ENCODE data around the gene PNISR. TPM values are rescaled to one million over a fixed set of nuclear protein-coding genes. Genes with fewer than 3 reads are reported as not detected.
A peak's percentile ranks its signal among the peaks of the same experiment; 100 is the strongest.
"Not testable (repeated sequence)": the region's sequence is repeated elsewhere in the genome, so short reads cannot be mapped to it uniquely, and the experiment has no call there.

Gene PNISR, protein sequence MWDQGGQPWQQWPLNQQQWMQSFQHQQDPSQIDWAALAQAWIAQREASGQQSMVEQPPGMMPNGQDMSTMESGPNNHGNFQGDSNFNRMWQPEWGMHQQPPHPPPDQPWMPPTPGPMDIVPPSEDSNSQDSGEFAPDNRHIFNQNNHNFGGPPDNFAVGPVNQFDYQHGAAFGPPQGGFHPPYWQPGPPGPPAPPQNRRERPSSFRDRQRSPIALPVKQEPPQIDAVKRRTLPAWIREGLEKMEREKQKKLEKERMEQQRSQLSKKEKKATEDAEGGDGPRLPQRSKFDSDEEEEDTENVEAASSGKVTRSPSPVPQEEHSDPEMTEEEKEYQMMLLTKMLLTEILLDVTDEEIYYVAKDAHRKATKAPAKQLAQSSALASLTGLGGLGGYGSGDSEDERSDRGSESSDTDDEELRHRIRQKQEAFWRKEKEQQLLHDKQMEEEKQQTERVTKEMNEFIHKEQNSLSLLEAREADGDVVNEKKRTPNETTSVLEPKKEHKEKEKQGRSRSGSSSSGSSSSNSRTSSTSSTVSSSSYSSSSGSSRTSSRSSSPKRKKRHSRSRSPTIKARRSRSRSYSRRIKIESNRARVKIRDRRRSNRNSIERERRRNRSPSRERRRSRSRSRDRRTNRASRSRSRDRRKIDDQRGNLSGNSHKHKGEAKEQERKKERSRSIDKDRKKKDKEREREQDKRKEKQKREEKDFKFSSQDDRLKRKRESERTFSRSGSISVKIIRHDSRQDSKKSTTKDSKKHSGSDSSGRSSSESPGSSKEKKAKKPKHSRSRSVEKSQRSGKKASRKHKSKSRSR
- polyA plus RNA-seq (2013, experiment 1 of 4) = 314 TPM
- polyA plus RNA-seq (2013, experiment 2 of 4) = 316 TPM
- polyA plus RNA-seq (2013, experiment 3 of 4) = 242 TPM
- polyA plus RNA-seq (2013, experiment 4 of 4) = 283 TPM

DNA sequence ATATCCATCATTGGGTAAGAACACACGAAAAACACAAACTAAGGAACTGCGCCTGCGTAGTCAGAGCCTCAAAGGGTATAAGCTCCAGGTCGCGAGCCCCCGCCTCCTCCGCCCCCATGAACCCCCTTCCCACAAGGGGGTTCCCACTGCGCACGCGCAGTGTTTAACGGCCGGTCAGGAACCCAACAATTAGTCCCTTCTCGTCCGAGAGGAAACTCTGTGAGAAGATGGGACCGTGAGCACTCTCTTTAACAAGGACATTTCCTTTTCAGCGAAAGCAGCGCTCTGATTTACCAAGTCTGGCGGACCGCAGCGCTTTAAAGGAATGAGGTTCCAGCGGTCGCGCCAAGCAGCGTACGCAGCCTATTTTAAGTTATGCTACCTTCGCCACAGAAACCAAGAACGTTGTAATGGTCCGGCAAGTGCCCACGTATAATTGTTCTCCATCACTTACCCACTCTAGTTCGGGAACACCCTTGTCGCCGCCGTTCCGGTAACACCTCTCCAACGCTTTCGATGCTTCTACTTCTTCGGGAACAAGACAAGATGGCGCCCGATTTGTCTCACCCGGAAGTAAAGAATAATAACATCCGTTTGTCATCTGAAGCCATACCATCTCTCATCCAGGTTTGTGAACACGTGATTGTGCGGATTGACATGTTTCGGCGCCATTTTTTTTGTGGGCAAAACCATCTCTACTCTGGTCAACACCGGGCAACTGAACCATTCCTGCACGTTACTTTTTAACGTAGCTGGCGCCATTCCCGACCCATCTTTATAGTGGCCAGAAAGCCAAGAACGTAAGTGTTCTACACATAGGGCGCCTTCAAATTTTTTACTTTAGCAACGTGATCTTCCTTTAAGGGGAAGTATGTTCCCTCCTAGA is at the start of gene PNISR:
Gene PNISR (minus strand): TSS at position 548 of the 886 bp plus-strand sequence. CDS start 10,649 bp downstream, outside the sequence.
- H3K9me3 ChIP-seq (ENCODE audit: control insufficient read depth, low read length) = no peaks in the 10 kb centered on the region
- peak within 1 kb of the TSS; percentile 74 for H3K4me3 ChIP-seq (ENCODE audit: insufficient read depth, low read depth, low read length)
- no peaks in the 10 kb centered on the region for H3K36me3 ChIP-seq (ENCODE audit: control insufficient read depth, insufficient read depth, low read length)
- peak within 1 kb of the TSS; percentile 100 for H3K27ac ChIP-seq (ENCODE audit: insufficient read depth, low read depth, low read length, poor library complexity, severe bottlenecking)
- 0% methylated on average over 53 of the region's 53 CpGs for WGBS, 2 experiments
- no peaks in the 10 kb centered on the region for H3K27me3 ChIP-seq (ENCODE audit: control insufficient read depth, insufficient read depth, low read length, poor library complexity, severe bottlenecking)
- peaks cover 4% of the 10 kb centered on the region for H3K4me1 ChIP-seq (ENCODE audit: control insufficient read depth, insufficient read depth, low read length)

DNA sequence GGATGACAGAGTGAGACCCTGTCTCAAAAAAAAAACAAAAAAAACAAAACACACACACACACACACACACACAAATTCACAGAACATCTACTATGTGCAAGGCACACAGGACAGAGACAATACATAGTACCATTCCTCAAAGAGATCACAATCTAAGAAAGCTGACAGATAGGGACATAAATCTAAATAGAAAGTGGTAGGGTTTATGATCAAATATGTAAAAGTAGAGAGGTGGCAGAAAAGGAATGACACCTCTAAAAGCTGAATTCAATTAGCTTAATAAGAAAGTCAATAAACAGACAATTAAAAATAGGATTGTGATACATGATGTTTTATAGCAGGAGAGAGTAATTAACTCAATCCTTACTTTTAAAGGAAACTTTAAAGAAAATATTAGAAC is 48.6 kb upstream of the PNISR start:
- Histone ChIP-seq H3K36me3 (ENCODE audit: control insufficient read depth, insufficient read depth, low read length) (no peaks in the 10 kb centered on the region), H3K27ac (ENCODE audit: insufficient read depth, low read depth, low read length, poor library complexity, severe bottlenecking) (no peak overlapping the region), H3K27me3 (ENCODE audit: control insufficient read depth, insufficient read depth, low read length, poor library complexity, severe bottlenecking) (no peaks in the 10 kb centered on the region), H3K4me1 (ENCODE audit: control insufficient read depth, insufficient read depth, low read length) (no peaks in the 10 kb centered on the region), H3K4me3 (ENCODE audit: insufficient read depth, low read depth, low read length) (no peak overlapping the region), H3K9me3 (ENCODE audit: control insufficient read depth, low read length) (no peaks in the 10 kb centered on the region)

- H3K9me3 ChIP-seq (ENCODE audit: control insufficient read depth, low read length) = no peaks in the 10 kb centered on the region
- no peaks in the 10 kb centered on the region for H3K27me3 ChIP-seq (ENCODE audit: control insufficient read depth, insufficient read depth, low read length, poor library complexity, severe bottlenecking)
- no peaks in the 10 kb centered on the region for H3K36me3 ChIP-seq (ENCODE audit: control insufficient read depth, insufficient read depth, low read length)
- no peak overlapping the region for H3K27ac ChIP-seq (ENCODE audit: insufficient read depth, low read depth, low read length, poor library complexity, severe bottlenecking)
- H3K4me1 ChIP-seq (ENCODE audit: control insufficient read depth, insufficient read depth, low read length) = no peaks in the 10 kb centered on the region
- no peak overlapping the region for H3K4me3 ChIP-seq (ENCODE audit: insufficient read depth, low read depth, low read length)
- WGBS, 2 experiments = 86 to 95% methylated on average over 2 of the region's 2 CpGs
Observed at GRCh38 chr6:99471638-99472037, 46.5 kb upstream of the PNISR start.

DNA sequence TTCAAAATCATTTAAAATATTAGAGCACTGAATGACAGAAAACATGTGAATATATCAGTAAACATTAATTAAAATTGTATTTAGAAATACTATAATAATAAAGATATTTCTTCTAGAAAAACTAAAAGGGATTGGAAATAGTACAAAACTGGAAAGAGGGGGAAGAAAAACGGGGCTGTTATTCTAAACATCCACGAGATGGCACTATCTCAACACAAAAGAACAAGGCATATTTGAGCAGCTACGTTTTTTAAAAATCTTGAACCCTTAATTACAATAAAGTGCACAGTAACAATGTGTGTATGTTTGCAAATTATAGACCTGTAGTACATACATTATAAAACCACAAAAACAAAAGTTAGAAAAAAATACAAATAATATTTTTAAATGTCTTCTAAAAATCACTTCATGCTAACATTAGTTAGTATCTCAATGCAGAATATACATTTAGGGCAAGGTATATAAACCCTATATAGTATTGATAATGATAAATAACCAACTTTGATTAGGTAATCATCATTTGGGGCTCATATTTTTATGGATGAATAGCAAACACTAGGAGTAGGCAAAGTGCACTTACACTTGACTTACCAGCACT is 42.5 kb upstream of the PNISR start:
- Histone ChIP-seq H3K4me1 (ENCODE audit: control insufficient read depth, insufficient read depth, low read length) (no peaks in the 10 kb centered on the region), H3K36me3 (ENCODE audit: control insufficient read depth, insufficient read depth, low read length) (no peaks in the 10 kb centered on the region), H3K27me3 (ENCODE audit: control insufficient read depth, insufficient read depth, low read length, poor library complexity, severe bottlenecking) (no peaks in the 10 kb centered on the region), H3K9me3 (ENCODE audit: control insufficient read depth, low read length) (no peaks in the 10 kb centered on the region), H3K4me3 (ENCODE audit: insufficient read depth, low read depth, low read length) (no peak overlapping the region), H3K27ac (ENCODE audit: insufficient read depth, low read depth, low read length, poor library complexity, severe bottlenecking) (no peak overlapping the region)
- 10 to 40% methylated on average over 1 to 2 of the region's 3 CpGs for WGBS, 2 experiments

DNA sequence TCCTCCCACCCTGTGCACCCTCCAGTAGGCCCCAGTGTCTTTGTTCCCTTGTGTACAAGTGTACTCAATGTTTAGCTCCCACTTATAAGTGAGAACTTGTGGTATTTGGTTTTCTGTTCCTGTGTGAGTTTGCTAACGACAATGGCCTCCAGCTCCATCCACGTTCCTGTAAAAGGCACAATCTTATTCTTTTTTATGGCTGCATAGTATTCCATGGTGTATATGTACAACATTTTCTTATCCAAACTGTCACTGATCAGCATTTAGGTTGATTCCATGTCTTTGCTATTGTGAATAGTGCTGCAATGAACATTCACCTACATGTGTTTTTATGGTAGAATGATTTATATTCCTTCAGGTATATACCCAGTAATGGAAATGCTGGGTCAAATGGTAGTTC is 34.0 kb upstream of the PNISR start:
- not testable (repeated sequence) for H3K36me3 ChIP-seq (ENCODE audit: control insufficient read depth, insufficient read depth, low read length); H3K27ac ChIP-seq (ENCODE audit: insufficient read depth, low read depth, low read length, poor library complexity, severe bottlenecking); H3K4me1 ChIP-seq (ENCODE audit: control insufficient read depth, insufficient read depth, low read length); H3K9me3 ChIP-seq (ENCODE audit: control insufficient read depth, low read length); H3K4me3 ChIP-seq (ENCODE audit: insufficient read depth, low read depth, low read length); H3K27me3 ChIP-seq (ENCODE audit: control insufficient read depth, insufficient read depth, low read length, poor library complexity, severe bottlenecking)
- WGBS, 2 experiments = 100% methylated on average over 2 of the region's 2 CpGs; no CpG with 5 or more reads in 1 of the 2 experiments

- Histone ChIP-seq H3K4me1 (ENCODE audit: control insufficient read depth, insufficient read depth, low read length) (no peaks in the 10 kb centered on the region), H3K4me3 (ENCODE audit: insufficient read depth, low read depth, low read length) (no peak overlapping the region), H3K27me3 (ENCODE audit: control insufficient read depth, insufficient read depth, low read length, poor library complexity, severe bottlenecking) (no peaks in the 10 kb centered on the region), H3K27ac (ENCODE audit: insufficient read depth, low read depth, low read length, poor library complexity, severe bottlenecking) (no peak overlapping the region), H3K9me3 (ENCODE audit: control insufficient read depth, low read length) (no peaks in the 10 kb centered on the region), H3K36me3 (ENCODE audit: control insufficient read depth, insufficient read depth, low read length) (peaks cover 4% of the 10 kb centered on the region)
- WGBS, 2 experiments = 80 to 84% methylated on average over 2 of the region's 2 CpGs
Observed at GRCh38 chr6:99458319-99458718, 33.2 kb upstream of the PNISR start.

DNA sequence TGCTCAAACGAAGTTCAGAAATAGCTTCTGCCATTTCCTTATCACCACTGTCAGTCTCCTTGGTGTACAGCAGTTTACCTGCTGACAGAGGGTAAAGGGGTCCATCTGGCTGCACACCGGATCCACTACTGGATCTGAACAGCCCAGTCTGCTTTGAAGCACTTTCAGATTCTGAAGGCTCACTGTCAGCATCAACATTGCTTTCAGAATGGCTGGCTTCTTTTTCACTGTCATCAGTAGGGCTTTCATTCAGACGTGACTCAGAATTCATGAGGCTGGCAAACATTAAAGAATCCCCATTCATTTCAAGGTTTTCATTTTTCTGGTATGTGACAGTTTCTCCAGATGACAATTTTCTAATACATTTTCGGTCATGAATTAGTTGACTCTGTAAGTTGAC is 21.0 kb upstream of the PNISR start:
- H3K4me1 ChIP-seq (ENCODE audit: control insufficient read depth, insufficient read depth, low read length) = no peaks in the 10 kb centered on the region
- no peaks in the 10 kb centered on the region for H3K36me3 ChIP-seq (ENCODE audit: control insufficient read depth, insufficient read depth, low read length)
- no peak overlapping the region for H3K4me3 ChIP-seq (ENCODE audit: insufficient read depth, low read depth, low read length)
- WGBS, 2 experiments = 94 to 95% methylated on average over 3 to 4 of the region's 4 CpGs
- H3K27me3 ChIP-seq (ENCODE audit: control insufficient read depth, insufficient read depth, low read length, poor library complexity, severe bottlenecking) = no peaks in the 10 kb centered on the region
- H3K27ac ChIP-seq (ENCODE audit: insufficient read depth, low read depth, low read length, poor library complexity, severe bottlenecking) = no peak overlapping the region
- H3K9me3 ChIP-seq (ENCODE audit: control insufficient read depth, low read length) = no peaks in the 10 kb centered on the region

DNA sequence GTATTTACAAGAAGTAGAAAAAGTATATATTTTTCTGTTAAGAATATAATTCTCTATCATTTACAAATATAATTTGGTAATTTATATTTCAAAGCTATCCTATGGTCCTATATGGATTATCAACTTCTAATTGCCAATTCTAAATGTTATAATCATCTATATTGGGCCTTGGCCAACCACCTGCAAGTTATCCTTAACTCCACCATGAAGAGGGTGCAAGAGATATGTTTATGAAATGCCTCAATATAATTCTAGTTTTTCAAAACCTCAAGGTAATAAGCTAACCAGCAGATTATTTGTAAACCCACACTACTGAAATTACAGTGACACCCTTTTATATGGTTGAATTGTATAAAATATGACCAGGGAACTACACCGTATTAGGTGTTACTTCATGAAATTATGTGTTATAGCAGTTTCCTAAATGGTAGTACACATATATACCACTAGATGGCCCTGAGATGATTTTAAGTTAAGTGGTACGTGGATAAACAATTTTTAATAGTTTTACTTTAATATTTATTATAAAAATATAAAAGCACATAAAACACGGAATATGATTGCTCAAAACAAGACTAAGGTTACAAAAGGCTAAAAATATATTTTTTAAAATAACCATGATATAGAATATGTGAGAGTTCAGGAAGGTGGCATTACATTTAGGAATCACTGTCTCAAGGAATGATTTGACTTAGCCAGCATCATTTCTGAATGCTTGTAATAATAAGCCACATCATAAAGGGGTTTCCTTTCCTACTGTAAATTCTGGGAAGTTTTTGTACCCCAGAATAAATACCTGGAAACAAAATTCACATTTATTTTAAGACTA is 9.8 kb upstream of the PNISR start:
- Histone ChIP-seq H3K27ac (ENCODE audit: insufficient read depth, low read depth, low read length, poor library complexity, severe bottlenecking) (no peak overlapping the region), H3K4me1 (ENCODE audit: control insufficient read depth, insufficient read depth, low read length) (no peaks in the 10 kb centered on the region)

DNA sequence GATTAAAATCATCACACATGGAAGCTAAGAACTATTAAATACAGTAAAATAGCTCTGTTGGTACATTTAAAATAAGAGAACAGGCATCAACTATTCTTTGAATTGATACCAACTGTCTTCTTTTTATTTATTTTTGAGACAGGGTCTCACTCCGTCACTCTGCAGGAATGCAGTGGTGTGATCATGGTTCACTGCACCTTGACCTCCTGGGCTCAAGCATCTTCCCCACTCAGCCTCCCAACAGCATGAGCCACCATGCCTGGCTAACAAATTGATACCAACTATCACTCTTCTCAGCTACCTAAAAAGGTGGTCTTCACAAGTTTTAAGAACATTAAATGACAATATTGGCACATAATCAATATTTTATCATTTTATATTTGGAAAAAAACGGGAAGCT is 7.8 kb upstream of the PNISR start:
- no peaks in the 10 kb centered on the region for H3K9me3 ChIP-seq (ENCODE audit: control insufficient read depth, low read length)
- H3K27me3 ChIP-seq (ENCODE audit: control insufficient read depth, insufficient read depth, low read length, poor library complexity, severe bottlenecking) = no peaks in the 10 kb centered on the region
- WGBS, 2 experiments = 81 to 88% methylated on average over 1 of the region's 2 CpGs
- no peak overlapping the region for H3K27ac ChIP-seq (ENCODE audit: insufficient read depth, low read depth, low read length, poor library complexity, severe bottlenecking)
- H3K4me1 ChIP-seq (ENCODE audit: control insufficient read depth, insufficient read depth, low read length) = no peaks in the 10 kb centered on the region
- H3K36me3 ChIP-seq (ENCODE audit: control insufficient read depth, insufficient read depth, low read length) = no peaks in the 10 kb centered on the region
- H3K4me3 ChIP-seq (ENCODE audit: insufficient read depth, low read depth, low read length) = no peak overlapping the region

More for the DNA sequence above, 9.8 kb upstream of the PNISR start:
- Histone ChIP-seq H3K27me3 (ENCODE audit: control insufficient read depth, insufficient read depth, low read length, poor library complexity, severe bottlenecking) (no peaks in the 10 kb centered on the region), H3K9me3 (ENCODE audit: control insufficient read depth, low read length) (no peaks in the 10 kb centered on the region), H3K4me3 (ENCODE audit: insufficient read depth, low read depth, low read length) (no peak overlapping the region), H3K36me3 (ENCODE audit: control insufficient read depth, insufficient read depth, low read length) (no peaks in the 10 kb centered on the region)
- no CpG with 5 or more reads among the region's 3 CpGs for WGBS, 2 experiments
